Adrenal gland (tissue), 12 donors: ENCODE data around the gene FOXN3. TPM values are rescaled to one million over a fixed set of nuclear protein-coding genes. Genes with fewer than 3 reads are reported as not detected.

ENCODE experiments used
- DNase-seq, 7 donors: peaks; one replicate each; pipeline ENCODE4 v3.0.0-alpha.2; 2019 to 2020
- H3K27ac ChIP-seq, 5 donors: fragments of 200-600 bp; sonication (generic) in 4 of 5; 1 replicate in 3 of 5; 2 replicates in 2 of 5; pipeline versions ENCODE4 v1.5.1 to v1.8.0; 2016 to 2020; ENCODE audit warnings: mild to moderate bottlenecking in 1 of 5
- H3K27me3 ChIP-seq: fragments of 200-600 bp; 2 replicates; pipeline ENCODE4 v1.8.0; 2021
- H3K36me3 ChIP-seq, 2 donors: fragments of 200-600 bp; replicated peaks in 1 of 2; 1 replicate in 1 of 2; 2 replicates in 1 of 2; pipeline versions ENCODE4 v1.5.1 to v1.8.0; 2018 to 2022
- H3K4me1 ChIP-seq, 2 donors: fragments of 200-600 bp; replicated peaks in 1 of 2; 1 replicate in 1 of 2; 2 replicates in 1 of 2; pipeline versions ENCODE4 v1.5.1 to v1.8.0; 2018 to 2021
- H3K4me3 ChIP-seq, 4 donors: fragments of 200-600 bp; sonication (generic) in 3 of 4; one replicate each; pipeline ENCODE4 v1.5.1; 2016 to 2018
- H3K9me3 ChIP-seq, 3 donors: fragments of 200-600 bp; sonication (generic) in 1 of 3; replicated peaks in 1 of 3; 1 replicate in 2 of 3; 2 replicates in 1 of 3; pipeline versions ENCODE4 v1.5.1 to v1.8.0; 2016 to 2021
- POLR2A ChIP-seq, 2 donors: fragments of 450-650 bp; IDR thresholded peaks; one replicate each; pipeline ENCODE4 v1.6.1; 2017; ENCODE audit warnings: antibody characterized with exemption in 2 of 2, mild to moderate bottlenecking in 2 of 2, moderate library complexity in 1 of 2
- WGBS, 4 donors: extraction: QIAGEN DNeasy Blood & Tissue Kit in 2 of 4; methylation state at CpG; one replicate each; pipeline versions ENCODE4 v1.1.5 to v1.1.7; 2013 to 2017; 5-methylcytosine and 5-hydroxymethylcytosine counted together
- intact Hi-C, 2 donors: fragments of 100-400 bp; cut with DNase I; formaldehyde crosslinking; loops; one replicate each; pipeline versions ENCODE4 v1.14.1 to v1.15.0; 2022 to 2023
- polyA plus RNA-seq, 3 donors: library from polyadenylated mRNA; stranded (reverse); fragments of 200-250 nt in 2 of 3; fragments of 350-450 nt in 1 of 3; fragmentation: Illumina TruSeq in 1 of 3; extraction: RNeasy Lipid Tissue Mini Kit (QIAGEN cat#74804) in 1 of 3; gene quantifications; one replicate each; pipeline ENCODE4 v1.2.3, GENCODE V29; 2013 to 2014
- total RNA-seq, 9 donors: library from RNA; depleted of rRNA in 4 of 9; stranded (reverse); fragments of >200 nt in 4 of 9; fragments of 120-200 nt in 1 of 9; fragmentation: NEBNext Ultra II Directional in 1 of 9; extraction: Animal tissue kit (Norgen Biotek cat#: 25700) in 1 of 9; gene quantifications; one replicate each; pipeline versions ENCODE4 v1.1.0 to v1.2.4, GENCODE V29; 2013 to 2023
- TF ChIP-seq, protein P1 (sequence below), 6 experiments: fragments of 450-650 bp in 4 of 6; fragments of 200-600 bp in 2 of 6; sonication (generic) in 1 of 6; IDR thresholded peaks; 1 replicate in 5 of 6; 2 replicates in 1 of 6; pipeline versions ENCODE4 v1.5.1 to v1.8.0; 2016 to 2021; ENCODE audit warnings: antibody characterized with exemption in 6 of 6, mild to moderate bottlenecking in 2 of 6, moderate library complexity in 1 of 6
- donor health status: healthy with polysubstance abuse.
- donor health status: Bipolar disorder and iron deficiency.
- donor health status: DM: yes; HTN: yes; CAD: no.
- donor health status: DM: no; HTN: no; CAD: no.
- donor health status: DM: no; HTN: no; CAD: no.
- donor health status: DM: yes; HTN: yes; CAD: no.

Gene FOXN3
- total and polyA plus RNA-seq, 12 donors = 10.7 to 131 (median 96.8) TPM

DNA sequence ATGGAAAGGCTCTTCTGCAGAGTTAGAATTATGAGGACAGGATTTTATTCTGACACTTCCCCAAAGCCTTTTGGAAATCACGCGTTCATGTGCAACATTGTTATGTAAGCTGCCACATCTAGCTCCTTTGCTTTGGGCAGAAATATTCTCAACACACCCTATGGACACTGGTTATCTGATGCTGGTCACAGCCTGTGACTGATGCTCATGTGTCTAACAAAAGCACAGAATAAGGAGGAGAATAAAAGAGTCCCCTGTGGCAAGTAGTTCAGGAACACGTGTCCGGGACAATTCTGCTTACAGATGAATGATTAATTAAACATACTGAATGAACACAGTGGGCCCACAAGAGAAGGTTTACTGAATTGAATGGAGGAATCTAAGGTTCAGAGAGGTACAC lies 22.1 kb downstream of the FOXN3 start:
- H3K4me3 ChIP-seq = no peak overlapping the region
- H3K9me3 ChIP-seq = no peaks in the 10 kb centered on the region
- 63 to 82% (median 77%) methylated on average over 4 of the region's 4 CpGs for WGBS, 4 donors
- H3K36me3 ChIP-seq = no peaks in the 10 kb centered on the region
- DNase-seq = no peak
- intact Hi-C loops = no loop called here
- no peaks in the 10 kb centered on the region for H3K27me3 ChIP-seq
- H3K4me1 ChIP-seq = peaks cover 23 to 68% of the 10 kb centered on the region in 2 donors
- no peak for TF ChIP-seq POLR2A (IDR thresholded peaks at IDR 0.05)
- H3K27ac ChIP-seq = peak overlapping the region in 2 of 5 donors; percentile 45 to 49

DNA sequence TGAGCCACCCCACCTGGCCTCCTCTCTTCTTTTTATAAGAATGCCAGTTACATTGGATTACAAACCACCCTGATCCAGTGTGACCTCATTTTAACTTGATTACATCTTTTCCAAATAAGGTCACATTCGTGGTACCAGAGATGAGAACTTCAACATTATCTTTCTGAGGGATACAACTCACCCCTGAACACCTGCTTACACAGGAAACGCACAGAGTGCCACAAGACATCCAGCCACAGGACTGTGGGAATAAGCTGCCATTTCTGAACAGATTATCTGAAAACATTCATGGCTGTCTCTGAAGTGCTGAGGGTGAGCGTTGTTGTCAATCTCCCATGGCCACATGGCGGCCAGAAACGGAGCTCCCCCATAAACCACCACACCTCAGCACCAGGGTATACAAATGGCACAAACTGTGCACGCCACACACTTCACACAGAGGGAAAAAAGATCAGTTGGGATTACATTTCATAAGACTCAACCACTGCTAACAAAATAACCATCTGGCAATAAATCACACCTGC lies 23.7 kb downstream of the FOXN3 start:
- WGBS, 4 donors = 80 to 85% (median 83%) methylated on average over 6 of the region's 6 CpGs
- intact Hi-C loops = no loop called here
- no peak for DNase-seq

DNA sequence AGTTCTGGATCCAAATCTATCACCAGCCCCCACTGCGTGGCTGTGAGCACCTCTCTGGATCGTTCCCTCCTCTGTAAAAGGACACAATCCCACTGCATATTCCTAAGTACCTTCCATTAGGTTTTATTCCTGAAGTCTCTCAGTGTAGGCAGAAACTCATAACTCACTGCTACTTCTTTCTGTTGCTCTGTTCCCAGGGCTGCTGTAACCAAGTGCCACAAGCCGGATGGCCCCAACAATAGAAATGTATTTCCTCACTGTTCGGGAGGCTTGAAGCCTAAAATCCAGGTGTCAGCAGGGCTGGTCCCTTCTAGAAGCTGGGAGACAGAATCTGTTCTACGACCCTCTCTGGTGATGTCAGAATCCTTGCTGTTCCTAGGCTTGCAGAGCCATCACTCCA lies 24.9 kb downstream of the FOXN3 start:
- Histone ChIP-seq H3K4me1 (peaks cover 23 to 62% of the 10 kb centered on the region in 2 donors), H3K27ac (peak overlapping the region in 3 of 5 donors; percentile 71 to 75 (median 71)), H3K36me3 (no peaks in the 10 kb centered on the region), H3K27me3 (no peaks in the 10 kb centered on the region), H3K4me3 (no peak overlapping the region), H3K9me3 (no peaks in the 10 kb centered on the region)
- 73 to 80% (median 75%) methylated on average over 5 of the region's 5 CpGs for WGBS, 4 donors
- intact Hi-C loops = no loop called here
- DNase-seq = no peak
- TF ChIP-seq POLR2A (IDR thresholded peaks at IDR 0.05) = no peak
- TF ChIP-seq, protein P1, sequence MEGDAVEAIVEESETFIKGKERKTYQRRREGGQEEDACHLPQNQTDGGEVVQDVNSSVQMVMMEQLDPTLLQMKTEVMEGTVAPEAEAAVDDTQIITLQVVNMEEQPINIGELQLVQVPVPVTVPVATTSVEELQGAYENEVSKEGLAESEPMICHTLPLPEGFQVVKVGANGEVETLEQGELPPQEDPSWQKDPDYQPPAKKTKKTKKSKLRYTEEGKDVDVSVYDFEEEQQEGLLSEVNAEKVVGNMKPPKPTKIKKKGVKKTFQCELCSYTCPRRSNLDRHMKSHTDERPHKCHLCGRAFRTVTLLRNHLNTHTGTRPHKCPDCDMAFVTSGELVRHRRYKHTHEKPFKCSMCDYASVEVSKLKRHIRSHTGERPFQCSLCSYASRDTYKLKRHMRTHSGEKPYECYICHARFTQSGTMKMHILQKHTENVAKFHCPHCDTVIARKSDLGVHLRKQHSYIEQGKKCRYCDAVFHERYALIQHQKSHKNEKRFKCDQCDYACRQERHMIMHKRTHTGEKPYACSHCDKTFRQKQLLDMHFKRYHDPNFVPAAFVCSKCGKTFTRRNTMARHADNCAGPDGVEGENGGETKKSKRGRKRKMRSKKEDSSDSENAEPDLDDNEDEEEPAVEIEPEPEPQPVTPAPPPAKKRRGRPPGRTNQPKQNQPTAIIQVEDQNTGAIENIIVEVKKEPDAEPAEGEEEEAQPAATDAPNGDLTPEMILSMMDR (IDR thresholded peaks at IDR 0.05) = no peak

More for the DNA sequence above, 23.7 kb downstream of the FOXN3 start:
- no peaks in the 10 kb centered on the region for H3K36me3 ChIP-seq
- no peaks in the 10 kb centered on the region for H3K9me3 ChIP-seq
- no peaks in the 10 kb centered on the region for H3K27me3 ChIP-seq
- no peak overlapping the region for H3K27ac ChIP-seq
- H3K4me1 ChIP-seq = peaks cover 23 to 68% of the 10 kb centered on the region in 2 donors
- TF ChIP-seq, protein P1 (IDR thresholded peaks at IDR 0.05) = no peak
- no peak for TF ChIP-seq POLR2A (IDR thresholded peaks at IDR 0.05)
- H3K4me3 ChIP-seq = no peak overlapping the region

DNA sequence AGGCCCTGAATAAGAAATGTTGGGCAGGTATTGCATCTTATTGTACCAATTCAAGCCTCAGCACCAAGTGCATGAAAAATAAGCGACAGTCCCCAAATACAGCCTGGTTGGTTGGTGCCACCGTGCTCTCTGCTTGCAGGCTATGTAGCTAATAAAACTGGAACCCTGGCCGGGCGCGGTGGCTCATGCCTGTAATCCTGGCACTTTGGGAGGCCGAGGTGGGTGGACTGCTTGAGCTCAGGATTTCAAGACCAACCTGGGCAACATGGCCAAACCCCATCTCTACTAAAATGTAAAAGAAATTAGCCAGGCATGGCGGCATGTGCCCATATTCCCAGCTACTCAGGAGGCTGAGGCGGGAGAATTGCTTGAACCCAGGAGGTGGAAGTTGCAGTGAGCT lies 25.5 kb downstream of the FOXN3 start:
- Histone ChIP-seq H3K27me3 (no peaks in the 10 kb centered on the region), H3K4me3 (no peak overlapping the region), H3K27ac (peak overlapping the region in 3 of 5 donors; percentile 71 to 75 (median 71)), H3K4me1 (peaks cover 23 to 61% of the 10 kb centered on the region in 2 donors), H3K9me3 (no peaks in the 10 kb centered on the region), H3K36me3 (no peaks in the 10 kb centered on the region)
- no peak for DNase-seq
- intact Hi-C loops = no loop called here
- no peak for TF ChIP-seq POLR2A (IDR thresholded peaks at IDR 0.05)
- TF ChIP-seq, protein P1 (IDR thresholded peaks at IDR 0.05) = no peak
- WGBS, 4 donors = 80 to 87% (median 84%) methylated on average over 8 of the region's 8 CpGs

DNA sequence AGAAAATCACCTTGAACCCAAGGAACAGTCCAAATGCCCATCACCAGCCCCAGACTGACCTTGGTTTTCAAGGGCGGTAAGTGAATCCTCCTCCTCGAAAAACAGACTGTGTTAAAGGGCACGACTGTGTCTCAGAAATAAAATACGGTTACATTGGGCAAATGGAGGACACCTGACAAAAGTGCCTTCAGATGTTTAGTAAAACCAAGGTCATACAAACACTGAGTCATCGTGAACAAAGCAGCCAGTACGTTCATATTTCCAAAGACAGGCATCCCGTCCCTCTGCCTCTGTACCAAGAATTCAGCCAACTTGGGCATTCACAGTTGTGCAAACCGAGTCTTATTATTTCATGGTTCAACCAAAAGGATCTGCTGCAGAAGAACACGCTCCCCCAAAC lies 25.9 kb downstream of the FOXN3 start:
- intact Hi-C loops = no loop called here
- Histone ChIP-seq H3K36me3 (no peaks in the 10 kb centered on the region), H3K27ac (peak overlapping the region; percentile 5 to 75 (median 71)), H3K27me3 (no peaks in the 10 kb centered on the region), H3K4me1 (peaks cover 24 to 61% of the 10 kb centered on the region in 2 donors), H3K4me3 (no peak overlapping the region), H3K9me3 (no peaks in the 10 kb centered on the region)
- 49 to 62% (median 53%) methylated on average over 9 of the region's 9 CpGs for WGBS, 4 donors
- peak in 1 of 2 donors; percentile 6 for TF ChIP-seq POLR2A (IDR thresholded peaks at IDR 0.05)
- TF ChIP-seq, protein P1 (IDR thresholded peaks at IDR 0.05) = no peak
- peak in 6 of 7 donors; percentile 55 to 74 (median 65) for DNase-seq
